MCF 10A (cell line): ENCODE data around the gene FAM162A. TPM values are rescaled to one million over a fixed set of nuclear protein-coding genes. Genes with fewer than 3 reads are reported as not detected.
A peak's percentile ranks its signal among the peaks of the same experiment; 100 is the strongest.

Experiments
- BruUV-seq: library from RNA; stranded (reverse); fragments of 400-500 nt; replicated peaks from 2 replicates; lab custom pipeline; 2021; lab: Mats Ljungman, UMichigan
- CTCF ChIA-PET: fragments of 300-600 bp; sonication (Branson Sonifier 250); formaldehyde crosslinking; extraction: SDS; loops from one replicate; lab custom pipeline; 2021; ENCODE audit warnings: antibody characterized with exemption, inconsistent platforms; lab: Yijun Ruan, JAX
- POLR2A ChIA-PET: fragments of 300-600, 350-650 bp; sonication (Branson Sonifier 250); formaldehyde crosslinking; extraction: SDS; loops from one replicate; lab custom pipeline; 2020; ENCODE audit warnings: antibody characterized with exemption, inconsistent platforms; lab: Yijun Ruan, JAX
- DNase-seq: peaks from one replicate; pipeline ENCODE4 v3.0.0-alpha.2; 2018; ENCODE audit not compliant: unreplicated experiment
- H3K27ac Mint-ChIP-seq: one replicate; pipeline ENCODE4 v1.8.0; 2022; ENCODE audit warnings: mild to moderate bottlenecking, low read depth, mixed read lengths; ENCODE audit not compliant: unreplicated experiment
- H3K27me3 Mint-ChIP-seq: one replicate; pipeline ENCODE4 v1.8.0; 2022; ENCODE audit warnings: mixed read lengths; ENCODE audit not compliant: insufficient read depth, unreplicated experiment
- H3K36me3 Mint-ChIP-seq: one replicate; pipeline ENCODE4 v1.8.0; 2022; ENCODE audit warnings: mild to moderate bottlenecking, moderate library complexity, mixed read lengths; ENCODE audit not compliant: insufficient read depth, unreplicated experiment
- H3K4me1 Mint-ChIP-seq: one replicate; pipeline ENCODE4 v1.8.0; 2022; ENCODE audit warnings: mixed read lengths; ENCODE audit not compliant: insufficient read depth, unreplicated experiment
- H3K4me3 Mint-ChIP-seq: one replicate; pipeline ENCODE4 v1.8.0; 2022; ENCODE audit warnings: mild to moderate bottlenecking, moderate library complexity, mixed read lengths; ENCODE audit not compliant: unreplicated experiment
- H3K9me3 Mint-ChIP-seq: one replicate; pipeline ENCODE4 v1.8.0; 2022; ENCODE audit warnings: mixed read lengths; ENCODE audit not compliant: unreplicated experiment
- CTCF ChIP-seq: fragments of 200-600 bp; IDR thresholded peaks from one replicate; pipeline ENCODE4 v1.8.0; 2022; ENCODE audit warnings: antibody characterized with exemption, mild to moderate bottlenecking; ENCODE audit not compliant: unreplicated experiment
- intact Hi-C: fragments of 100-400 bp; cut with micrococcal nuclease; formaldehyde crosslinking; loops from 2 replicates; pipeline ENCODE4 v1.14.1; 2022
- total RNA-seq: library from RNA; stranded (reverse); gene quantifications from 2 replicates; pipeline ENCODE4 v1.2.3, GENCODE V29; 2022

FAM162A gene
- total RNA-seq, 1 experiment from 2014 or later: 59.1 TPM

DNA sequence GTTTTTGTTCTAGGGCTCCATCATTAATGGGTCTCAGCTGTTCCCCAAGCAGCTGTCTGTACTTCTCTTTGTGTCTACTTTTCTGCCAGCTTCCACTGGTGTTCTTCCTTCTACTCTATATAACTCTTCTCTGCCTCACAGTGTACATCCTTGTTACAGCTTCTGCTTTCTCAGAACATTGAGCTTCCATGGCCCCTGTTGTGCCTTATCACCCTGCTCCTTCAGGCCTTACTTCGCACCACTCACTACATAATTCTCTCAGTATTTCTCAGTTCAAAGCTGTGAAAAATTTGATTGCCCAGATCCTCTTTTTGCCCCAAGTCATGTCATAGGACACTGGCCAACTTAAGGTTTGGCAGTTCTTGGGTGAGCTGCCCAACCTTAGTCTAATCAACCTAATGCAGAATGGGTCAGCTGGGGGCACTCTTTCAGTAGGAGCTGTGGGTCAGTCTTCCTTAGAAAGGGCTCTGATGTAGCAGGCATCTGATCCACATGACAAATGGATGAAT, 30.0 kb upstream of the FAM162A start:
- DNase-seq: no peak
- Mint-ChIP-seq H3K36me3 (peaks cover 6% of the 10 kb centered on the region), H3K4me1 (peaks cover 26% of the 10 kb centered on the region), H3K9me3 (no peaks in the 10 kb centered on the region), H3K27ac (peak overlapping the region; percentile 43), H3K27me3 (no peaks in the 10 kb centered on the region), H3K4me3 (no peak overlapping the region)
- no peak for TF ChIP-seq CTCF
- ChIA-PET POLR2A (interaction anchor here (0.5 to 11.3 kb wide), 18 partner anchors 8 to 256 kb away, joined by 3 to 89 read pairs (median 5); partner anchors contain the start of genes CSTA, FAM162A, MIX23 and WDR5B), CTCF (interaction anchor here (0.5 to 7.9 kb wide), 16 partner anchors 8 to 823 kb away, joined by 3 to 165 read pairs (median 3); partner anchors contain the start of gene POLQ)
- no TSS peak for BruUV-seq
- intact Hi-C loops: no loop called here

- peaks cover 26% of the 10 kb centered on the region for H3K4me1 Mint-ChIP-seq
- no peak for DNase-seq
- no peaks in the 10 kb centered on the region for H3K27me3 Mint-ChIP-seq
- no TSS peak for BruUV-seq
- intact Hi-C loops: loop anchor here (1.0 to 2.0 kb wide), 4 partner anchors 49 to 809 kb away; no protein-coding TSS in a partner anchor
- POLR2A ChIA-PET: interaction anchor here (1.3 to 11.3 kb wide), 5 partner anchors 27 to 49 kb away, joined by 3 to 89 read pairs (median 5); partner anchors contain the start of genes CSTA and MIX23
- no peaks in the 10 kb centered on the region for H3K9me3 Mint-ChIP-seq
- TF ChIP-seq CTCF: no peak
- CTCF ChIA-PET: interaction anchor here (0.6 to 7.9 kb wide), 15 partner anchors 8 to 360 kb away, joined by 3 to 165 read pairs (median 4); partner anchors contain the start of gene CSTA
- H3K4me3 Mint-ChIP-seq: no peak overlapping the region
- H3K36me3 Mint-ChIP-seq: peaks cover 22% of the 10 kb centered on the region
- H3K27ac Mint-ChIP-seq: no peak overlapping the region
Measured at GRCh38 chr3:122355612-122356011, 28.4 kb upstream of the FAM162A start.

DNA sequence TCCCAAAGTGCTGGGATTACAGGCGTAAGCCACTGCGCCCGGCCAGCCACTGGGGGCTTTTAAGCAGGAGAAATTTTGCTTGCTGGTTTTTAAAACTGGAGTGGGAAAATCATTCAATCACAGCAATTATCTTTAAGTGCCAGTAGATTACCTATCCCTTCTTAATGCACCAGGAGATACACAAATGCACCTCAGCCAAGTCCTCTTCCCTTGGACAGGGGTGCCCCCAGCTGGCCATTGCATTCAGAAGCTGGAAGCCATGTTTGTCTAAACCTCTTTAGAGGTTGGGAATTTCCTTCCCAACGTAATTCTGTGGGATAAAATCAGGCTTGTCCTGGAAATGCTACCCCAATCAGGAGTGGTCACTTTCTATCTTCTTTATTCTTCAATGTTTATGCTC, 27.6 kb upstream of the FAM162A start:
- H3K4me3 Mint-ChIP-seq: no peak overlapping the region
- ChIA-PET POLR2A (interaction anchor here (1.0 to 11.3 kb wide), 6 partner anchors 26 to 49 kb away, joined by 3 to 89 read pairs (median 4); partner anchors contain the start of genes CSTA, FAM162A and MIX23), CTCF (interaction anchor here (0.6 to 7.9 kb wide), 20 partner anchors 9 to 796 kb away, joined by 3 to 165 read pairs (median 4); partner anchors contain the start of gene CSTA)

More for the DNA sequence above, 27.6 kb upstream of the FAM162A start:
- Mint-ChIP-seq H3K27ac (no peak overlapping the region), H3K27me3 (no peaks in the 10 kb centered on the region), H3K9me3 (no peaks in the 10 kb centered on the region), H3K4me1 (peaks cover 26% of the 10 kb centered on the region), H3K36me3 (peaks cover 22% of the 10 kb centered on the region)
- TF ChIP-seq CTCF: peak; percentile 50
- peak; percentile 81 for DNase-seq
- intact Hi-C loops: loop anchor here (1.0 to 2.0 kb wide), 4 partner anchors 50 to 810 kb away; no protein-coding TSS in a partner anchor
- TSS peak; percentile 22 for BruUV-seq
